GF-D8 (cell line): Measurements from ENCODE around the gene FKBP8.
A peak's percentile ranks its signal among the peaks of the same experiment; 100 is the strongest.
"Not testable (repeated sequence)": the region's sequence is repeated elsewhere in the genome, so short reads cannot be mapped to it uniquely, and the experiment has no call there.

ENCODE experiments used
- DNase-seq: peaks from one replicate; lab custom pipeline; 2025; lab: John Stamatoyannopoulos, UW

The FKBP8 gene

DNA sequence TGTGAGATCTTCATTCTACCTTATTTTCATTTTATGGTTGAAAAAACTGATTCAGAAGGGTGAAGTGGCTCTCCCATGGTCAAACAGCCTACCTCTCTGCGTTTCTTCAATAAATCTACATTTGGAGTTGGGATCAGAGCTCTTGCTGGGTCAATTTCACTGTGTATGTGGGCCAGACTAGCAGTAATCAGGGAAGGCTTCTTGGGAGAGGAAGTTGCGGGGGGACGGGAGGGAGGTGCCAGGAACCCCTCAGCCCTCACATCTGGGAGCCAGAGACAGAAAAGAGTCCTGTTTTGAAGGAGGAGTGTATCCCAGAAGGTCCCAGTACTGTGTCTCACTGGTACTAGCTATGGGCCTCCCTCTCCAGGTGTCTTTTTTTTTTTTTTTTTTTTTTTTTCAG is 15.2 kb upstream of the FKBP8 start:
- DNase-seq = no peak

DNA sequence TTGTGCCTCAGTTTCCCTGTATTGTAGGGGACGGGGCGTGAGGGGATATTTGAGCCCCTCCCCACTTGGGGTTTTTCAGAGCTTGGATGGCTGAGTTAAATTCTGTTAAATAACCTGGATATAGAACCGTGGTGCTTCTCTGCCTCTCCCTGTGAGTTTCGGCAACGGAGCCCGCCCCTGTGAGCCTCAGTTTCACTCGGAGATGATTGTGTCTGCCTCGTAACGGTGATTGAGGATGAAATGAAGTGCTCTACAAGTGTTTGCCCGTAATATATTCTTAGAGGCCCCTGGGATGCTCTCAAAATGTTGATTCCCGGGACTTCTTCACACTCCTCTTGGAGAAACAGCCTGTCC is 14.8 kb upstream of the FKBP8 start:
- DNase-seq = no peak

DNA sequence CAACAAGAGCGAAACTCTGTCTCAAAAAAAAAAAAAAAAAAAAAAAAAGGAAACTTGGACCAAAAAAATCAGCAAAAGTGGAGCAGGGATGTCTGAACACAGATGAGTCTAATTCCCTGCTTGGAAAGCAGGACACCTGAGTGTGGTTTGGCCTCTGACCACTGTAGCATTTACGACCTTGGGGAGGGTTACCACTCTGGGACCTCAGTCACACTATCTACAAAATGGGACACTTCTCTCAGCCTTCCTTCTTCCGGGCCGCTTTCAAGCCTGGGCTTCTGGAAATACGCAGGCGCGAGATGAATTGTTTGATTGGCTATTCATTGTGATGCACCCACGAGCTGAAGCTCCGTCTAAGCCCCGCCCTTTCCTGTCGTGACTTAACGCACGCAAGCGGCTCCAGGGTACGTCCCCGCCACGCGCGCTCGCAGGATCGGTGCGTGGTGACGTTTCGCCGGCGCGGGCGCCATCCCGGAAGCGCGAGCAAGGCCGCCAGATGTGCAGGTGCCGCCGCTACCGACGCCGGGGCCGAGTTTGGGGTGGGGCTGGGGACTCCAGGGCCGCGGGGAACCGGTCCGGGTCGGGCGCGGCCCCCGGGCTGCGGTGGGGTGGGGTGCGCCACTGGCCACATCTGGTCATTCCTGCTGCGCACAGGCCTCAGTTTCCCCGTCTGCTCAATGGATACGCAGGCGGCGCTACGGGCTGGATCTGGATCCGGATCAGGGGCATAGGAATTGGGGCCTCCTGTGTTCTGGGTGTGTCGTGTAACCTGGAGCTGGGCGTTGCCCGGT is 14.2 kb upstream of the FKBP8 start, which contains the start of gene KXD1:
Gene KXD1 (plus strand): TSS at position 460 of the 791 bp plus-strand sequence. CDS start 4,187 bp downstream, outside the sequence.
- peak; percentile 95 for DNase-seq

DNA sequence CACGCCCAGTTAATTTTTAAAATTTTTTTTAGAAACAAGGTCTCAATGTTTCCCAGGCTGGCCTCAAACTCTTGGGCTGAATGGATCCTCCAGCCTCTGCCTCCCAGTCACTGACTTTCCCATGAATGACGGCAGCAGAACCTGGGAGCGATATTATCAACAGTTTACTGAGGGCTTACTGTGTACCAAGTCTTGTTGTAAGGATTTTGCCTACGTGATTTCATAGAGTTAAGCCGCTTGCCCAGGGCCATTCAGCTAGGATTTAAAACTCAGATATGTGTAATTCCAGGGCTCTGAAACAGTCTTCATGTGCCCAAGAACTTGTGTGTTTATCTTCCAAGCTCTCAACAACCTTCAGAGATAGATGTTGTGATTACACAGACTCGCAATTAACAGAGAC is 8.3 kb upstream of the FKBP8 start:
- no peak for DNase-seq

DNA sequence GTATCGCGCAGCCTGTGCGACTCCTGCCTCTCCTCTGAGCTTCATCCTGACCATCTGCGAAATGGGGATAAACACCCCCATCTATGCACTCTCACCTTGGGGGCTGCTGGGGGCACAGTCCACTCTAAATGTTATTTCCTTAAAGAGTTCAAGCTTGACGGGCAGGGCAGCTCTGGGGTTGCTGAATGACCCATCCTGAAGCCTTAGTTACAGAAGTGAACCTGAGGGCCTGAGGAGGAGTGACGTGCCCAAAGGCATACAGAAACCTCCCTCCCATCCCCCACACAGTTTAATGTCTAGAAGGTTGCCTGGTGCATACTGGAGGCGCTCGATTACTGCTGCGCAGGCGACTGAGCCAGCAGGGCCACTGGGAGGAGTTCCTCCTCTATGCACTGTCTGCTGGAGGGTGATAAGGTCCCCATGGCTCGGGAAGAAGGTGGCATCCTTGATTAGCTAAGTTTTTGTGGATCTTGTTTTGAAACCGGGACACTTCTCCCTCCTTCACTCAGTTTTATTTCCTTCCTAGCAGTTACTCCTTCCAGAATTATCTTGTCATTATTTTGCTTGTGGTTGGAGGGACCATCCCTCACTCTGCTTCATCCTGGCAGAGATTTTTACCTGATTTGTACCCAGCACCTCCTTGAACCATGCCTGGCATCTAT is 572 bp upstream of the FKBP8 start:
- peak; percentile 52 for DNase-seq

DNA sequence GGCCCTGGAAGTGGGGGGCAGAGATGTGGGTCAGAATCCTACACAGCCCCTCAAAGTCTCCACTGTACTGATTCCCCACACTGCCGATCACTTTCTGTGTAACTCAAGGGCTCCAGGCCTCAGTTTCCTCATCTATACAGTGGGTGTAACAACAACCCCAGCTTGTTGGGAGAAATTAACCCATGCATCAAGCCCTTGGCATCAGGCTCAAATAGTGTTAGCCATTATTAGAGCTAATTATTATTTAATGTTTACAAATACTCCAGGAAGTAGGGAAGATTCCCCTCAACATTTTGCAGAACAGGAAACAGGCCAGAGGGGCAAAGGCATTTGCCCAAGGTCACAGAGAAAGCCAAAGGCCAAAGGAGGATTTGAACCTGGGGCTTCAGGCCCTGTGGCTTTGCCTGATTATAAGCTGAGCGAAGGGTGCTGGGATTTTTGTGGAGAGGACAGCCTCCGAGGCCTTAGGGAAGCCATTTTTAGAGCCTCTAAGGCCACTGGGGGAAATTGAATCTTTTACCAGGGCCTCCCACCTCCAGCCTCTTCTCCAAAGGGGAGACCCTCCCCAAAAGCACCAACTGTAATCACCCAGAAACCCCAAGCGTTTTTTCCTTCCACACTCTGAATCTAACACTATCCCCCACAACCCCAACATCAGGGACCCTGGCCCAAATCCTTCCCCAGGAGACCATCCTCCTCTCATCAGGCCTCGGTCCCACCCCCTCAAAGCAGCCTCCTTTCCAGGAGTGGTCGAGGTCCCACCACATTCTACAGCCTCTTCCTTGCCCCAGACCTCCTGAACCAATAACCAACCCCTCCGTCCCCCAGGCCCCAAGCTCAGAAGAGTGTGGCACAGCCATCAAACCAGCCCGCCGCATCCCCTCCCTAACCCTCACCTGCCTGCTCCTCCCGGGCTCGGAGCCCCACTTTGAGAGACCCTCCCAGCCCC is 1.1 kb downstream of the FKBP8 start:
- no peak for DNase-seq

DNA sequence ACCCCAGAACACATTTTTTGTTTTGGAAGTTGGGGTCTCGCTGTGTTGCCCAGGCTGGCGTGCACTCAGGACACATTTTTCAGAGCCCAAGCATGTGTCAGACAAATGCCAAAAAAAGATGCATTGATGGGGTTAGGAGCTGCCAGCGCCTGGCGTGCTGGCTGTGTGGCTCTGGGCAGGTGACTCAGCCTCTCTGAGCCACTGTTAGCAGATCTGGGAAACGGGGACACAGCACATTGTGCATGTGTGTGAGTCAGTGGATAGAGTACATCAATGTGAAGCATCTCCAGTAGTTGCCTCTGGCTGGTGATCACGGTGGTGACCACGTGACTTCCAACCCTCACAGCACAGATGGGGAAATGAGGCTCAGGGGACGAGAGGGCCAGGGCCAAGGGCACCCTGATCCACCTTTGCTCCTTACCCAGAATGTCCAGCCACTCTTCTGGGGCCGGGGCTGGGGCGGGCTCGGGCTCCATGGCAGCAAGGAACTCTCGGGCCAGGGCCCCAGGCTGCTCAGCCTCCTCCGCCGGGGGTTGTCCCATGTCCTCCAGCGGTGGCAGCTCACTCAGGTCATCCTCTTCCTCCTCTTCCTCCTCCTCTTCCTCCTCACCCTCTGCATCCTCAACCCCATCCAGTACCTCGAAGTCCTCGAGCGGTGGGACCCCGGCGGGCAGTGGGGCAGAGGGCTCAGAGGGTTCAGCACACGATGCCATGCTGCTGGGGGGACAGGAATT is 1.9 kb downstream of the FKBP8 start:
- no peak for DNase-seq

DNA sequence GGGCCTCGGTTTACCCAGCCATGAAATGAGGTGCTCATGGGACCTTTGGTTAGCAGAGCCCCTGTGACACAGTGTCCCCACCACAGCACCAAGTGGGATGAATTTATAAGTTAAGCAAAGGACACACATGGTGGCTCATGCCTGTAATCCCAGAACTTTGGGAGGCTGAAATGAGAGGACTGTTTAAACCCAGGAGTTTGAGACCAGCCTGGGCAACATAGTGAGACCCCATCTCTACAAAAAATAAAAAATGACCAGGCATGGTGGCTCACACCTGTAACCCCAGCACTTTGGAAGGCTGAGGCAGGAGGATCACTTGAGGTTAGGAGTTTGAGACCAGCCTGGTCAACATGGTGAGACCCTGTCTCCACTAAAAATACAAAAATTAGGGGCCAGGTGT is 3.2 kb downstream of the FKBP8 start:
- not testable (repeated sequence) for DNase-seq

DNA sequence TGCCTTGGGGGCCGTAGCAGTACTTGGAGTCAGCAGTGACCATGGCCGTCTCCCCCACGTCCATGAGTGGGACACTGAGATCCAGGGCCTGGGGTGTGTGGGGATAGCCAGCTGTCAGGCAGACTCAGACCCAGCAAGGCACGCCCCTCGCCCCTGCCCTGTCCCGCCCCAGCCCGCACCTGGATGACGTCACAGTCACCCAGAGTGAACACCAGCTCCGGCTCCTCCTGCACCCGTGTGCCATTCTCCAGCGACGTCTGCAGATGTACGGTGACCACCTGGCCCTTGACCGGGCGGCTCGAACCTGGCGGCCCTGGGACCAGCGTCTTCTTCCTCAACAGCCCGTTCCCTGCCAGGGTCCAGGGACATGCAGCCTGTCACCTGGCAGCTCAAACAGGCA is 4.0 kb downstream of the FKBP8 start:
- DNase-seq = no peak

DNA sequence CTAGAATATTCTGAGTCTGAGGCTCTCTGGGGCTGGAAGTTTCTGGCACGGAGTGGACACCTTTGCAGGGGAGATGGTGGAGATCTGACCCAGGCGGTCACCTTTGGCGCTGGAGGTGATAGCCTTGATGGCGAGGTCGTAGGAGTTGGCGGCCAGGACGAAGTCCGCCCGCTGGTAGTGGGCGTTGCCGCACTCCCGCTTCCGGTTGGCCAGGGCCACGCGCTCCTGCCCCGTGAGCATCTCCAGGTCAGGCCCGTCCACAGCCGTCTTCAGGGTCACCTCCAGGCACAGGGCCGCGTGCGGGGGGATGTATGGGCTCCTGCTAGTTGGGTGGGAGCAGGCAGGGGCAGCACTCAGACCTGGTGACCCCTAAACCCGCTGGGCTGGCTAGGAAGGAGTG is 5.3 kb downstream of the FKBP8 start:
- DNase-seq = no peak

DNA sequence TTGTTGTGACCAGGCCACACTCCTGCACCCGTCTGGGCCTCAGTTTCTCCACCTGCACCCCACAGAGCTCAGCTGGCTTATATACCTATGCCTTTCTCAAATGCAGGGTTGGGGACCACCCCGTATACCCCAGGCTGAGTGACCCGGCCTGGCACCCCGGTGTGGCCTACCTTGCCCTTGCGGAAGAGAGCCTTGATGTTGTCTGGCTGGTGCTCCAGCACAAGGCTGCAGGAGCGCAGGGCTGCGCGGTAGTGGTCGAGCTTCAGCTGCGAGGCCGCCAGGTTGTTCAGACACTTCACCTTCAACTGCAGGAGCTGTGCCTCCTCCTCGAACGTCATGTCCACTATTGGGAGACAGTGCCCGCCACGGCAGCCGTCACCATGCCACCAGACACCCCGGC is 5.9 kb downstream of the FKBP8 start:
- no peak for DNase-seq

DNA sequence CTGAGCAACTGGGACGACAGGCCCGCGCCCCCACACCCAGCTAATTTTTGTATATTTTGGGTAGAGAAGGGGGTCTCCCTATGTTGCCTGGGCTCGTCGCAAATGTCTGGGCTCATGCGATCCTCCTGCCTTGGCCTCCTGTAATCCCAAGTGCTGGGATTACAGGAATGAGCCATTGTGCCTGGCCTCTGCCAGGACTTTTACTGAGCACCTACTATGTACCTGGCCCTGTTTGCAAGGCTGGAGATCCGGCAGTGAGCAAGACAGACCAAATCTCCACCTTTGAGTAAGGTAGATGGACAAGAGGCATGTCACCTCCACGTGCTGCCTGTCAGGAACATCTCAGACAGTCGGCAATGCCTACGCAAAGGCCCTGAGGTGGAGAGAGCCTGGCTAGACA is 6.9 kb downstream of the FKBP8 start:
- no peak for DNase-seq

DNA sequence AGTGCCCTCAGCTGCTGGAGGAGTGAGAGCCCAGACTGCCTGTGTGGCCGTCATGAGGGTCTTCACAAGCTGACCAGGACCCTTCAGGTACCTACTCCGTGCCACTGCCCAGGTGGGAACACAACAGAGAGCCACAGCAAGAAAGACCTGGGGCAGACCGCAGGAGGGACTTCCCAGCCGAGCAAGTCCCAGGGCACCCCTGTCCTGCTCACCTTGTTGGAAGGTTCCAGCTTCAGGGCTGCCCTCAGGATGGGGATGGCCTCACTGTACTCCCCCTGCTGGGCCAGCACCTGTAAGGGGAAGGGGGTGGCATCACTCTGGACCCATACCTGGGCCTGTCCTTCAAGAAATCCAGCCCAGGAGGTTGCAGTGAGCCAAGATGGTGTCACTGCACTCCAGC is 10.3 kb downstream of the FKBP8 start:
- DNase-seq = no peak

DNA sequence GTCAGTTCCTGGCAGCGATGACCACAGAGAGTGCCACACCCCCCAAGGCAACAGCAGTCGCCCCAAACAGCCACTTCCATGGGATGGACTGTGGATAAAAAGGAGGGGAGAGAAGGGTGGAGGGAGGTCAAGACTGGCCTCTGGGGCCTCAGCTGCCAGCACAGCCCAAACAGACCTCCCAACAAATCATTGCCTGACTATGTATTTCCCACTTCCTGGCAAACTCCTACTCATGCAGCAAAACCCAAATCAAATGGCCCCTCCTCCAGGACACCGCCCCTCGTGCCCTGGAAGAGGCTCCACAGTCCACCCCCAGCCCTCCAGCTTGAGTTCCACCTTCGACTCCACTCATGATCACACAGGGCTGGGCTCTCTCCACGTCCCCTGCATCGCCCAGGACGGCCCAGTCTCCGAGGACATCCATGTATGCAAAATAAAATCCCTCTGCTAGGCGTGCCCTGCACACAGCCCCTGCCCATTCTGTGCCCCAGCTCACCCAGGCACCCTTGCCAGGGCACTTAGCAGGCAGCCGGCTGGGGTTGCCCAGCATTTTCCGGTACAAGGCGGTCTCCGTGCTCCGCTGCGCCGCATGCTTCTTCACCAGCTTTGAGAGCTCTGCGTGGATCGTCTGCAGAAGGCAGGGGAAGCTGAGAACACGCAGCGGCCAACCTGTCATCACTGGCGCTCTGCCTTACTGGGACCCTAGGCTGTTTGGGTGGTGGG is 11.0 kb downstream of the FKBP8 start:
- DNase-seq = no peak

DNA sequence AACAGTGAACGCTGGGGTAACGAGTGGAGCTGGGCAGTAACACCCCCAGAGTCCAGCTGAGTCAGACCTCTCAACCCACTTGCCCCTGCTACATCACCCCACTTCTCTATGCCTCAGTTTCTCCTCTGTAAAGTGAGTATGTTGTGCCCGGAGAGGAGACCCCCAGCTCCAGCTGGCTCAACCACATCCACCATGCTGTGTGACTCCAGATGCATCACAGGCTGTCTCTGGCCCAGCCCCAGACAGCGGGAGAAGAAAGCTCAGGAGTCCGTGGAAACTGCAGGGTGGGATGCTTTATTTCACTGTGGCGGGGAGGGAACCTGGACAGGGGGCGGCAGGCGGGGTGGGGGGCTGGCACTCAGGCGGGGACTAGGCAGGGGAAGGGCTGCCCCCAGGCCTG is 11.9 kb downstream of the FKBP8 start:
- no peak for DNase-seq

DNA sequence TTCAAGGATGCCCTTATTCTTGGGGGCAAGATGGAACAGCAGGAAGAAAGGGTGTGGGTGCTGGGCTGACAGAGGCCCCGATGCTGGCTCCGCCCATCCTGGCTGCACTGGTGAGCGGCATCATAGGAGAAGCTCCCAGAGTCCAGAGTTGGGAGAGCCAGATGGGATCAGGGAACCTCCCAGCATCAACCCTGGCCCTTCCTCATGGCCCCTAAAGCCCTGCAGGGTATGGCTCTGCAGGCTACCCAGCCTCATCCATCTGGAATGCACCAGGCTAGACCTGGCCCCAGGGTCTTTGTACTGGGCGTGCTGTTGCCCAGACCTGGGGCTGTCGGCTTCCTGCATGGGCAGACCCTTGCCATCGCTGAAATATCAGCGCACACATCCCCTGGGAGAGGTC is 13.6 kb downstream of the FKBP8 start:
- DNase-seq = no peak

DNA sequence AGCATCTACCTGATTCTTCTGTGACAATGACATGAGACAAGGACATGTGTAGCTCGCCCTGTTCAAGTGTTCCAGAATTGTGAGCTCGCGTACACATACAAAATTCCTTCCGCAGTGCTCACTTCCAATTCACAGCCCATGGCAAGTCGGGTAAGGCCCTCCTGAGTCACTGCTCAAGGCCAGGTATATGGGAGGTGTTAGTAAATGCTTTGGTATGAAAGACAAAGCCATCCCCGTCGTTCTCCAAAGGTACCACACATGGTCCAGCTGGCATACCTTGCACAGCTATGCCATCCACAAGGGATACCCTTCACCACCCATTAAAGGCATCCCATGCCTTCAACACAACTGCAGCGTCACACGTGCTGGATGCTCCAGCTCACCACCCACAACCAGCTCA is 17.1 kb downstream of the FKBP8 start:
- DNase-seq = no peak

DNA sequence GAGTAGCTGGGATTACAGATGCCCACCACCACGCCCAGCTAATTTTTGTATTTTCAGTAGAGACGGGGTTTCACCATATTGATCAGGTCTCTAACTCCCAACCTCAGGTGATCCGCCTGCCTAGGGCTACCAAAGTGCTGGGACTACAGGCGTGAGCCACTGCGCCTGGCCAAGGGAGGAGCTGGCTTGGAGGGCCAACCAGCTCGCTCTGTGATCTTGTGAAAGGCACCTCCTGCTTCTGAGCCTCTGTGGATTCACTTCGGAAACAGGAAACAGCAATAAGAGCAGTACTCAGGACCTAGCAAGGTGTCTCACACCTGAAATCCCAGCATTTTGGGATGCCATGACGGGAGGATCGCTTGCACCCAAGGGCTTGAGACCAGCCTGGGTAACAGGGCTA is 19.5 kb downstream of the FKBP8 start:
- no peak for DNase-seq

DNA sequence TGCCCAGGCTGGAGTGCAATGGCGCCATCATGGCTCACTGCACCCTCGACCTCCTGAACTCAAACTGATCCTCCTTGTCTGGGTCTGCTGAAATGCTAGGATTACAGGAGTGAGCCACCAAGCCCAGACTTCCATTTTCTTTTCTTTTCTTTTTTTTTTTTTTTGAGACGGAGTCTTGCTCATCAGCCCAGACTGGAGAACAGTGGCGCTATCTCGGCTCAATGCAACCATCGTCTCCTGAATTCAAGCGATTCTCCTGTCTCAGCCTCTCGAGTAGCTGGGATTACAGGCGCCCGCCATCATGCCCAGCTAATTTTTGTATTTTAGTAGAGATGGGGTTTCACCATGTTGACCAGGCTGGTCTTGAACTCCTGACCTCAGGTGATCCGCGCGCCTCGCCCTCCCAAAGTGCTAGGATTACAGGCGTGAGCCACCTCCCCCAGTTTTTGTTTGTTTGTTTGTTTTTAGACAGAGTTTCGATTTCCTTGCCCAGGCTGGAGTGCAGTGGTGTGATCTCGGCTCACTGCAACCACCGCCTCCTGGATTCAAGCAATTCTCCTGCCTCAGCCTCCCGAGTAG is 20.4 kb downstream of the FKBP8 start:
- not testable (repeated sequence) for DNase-seq

DNA sequence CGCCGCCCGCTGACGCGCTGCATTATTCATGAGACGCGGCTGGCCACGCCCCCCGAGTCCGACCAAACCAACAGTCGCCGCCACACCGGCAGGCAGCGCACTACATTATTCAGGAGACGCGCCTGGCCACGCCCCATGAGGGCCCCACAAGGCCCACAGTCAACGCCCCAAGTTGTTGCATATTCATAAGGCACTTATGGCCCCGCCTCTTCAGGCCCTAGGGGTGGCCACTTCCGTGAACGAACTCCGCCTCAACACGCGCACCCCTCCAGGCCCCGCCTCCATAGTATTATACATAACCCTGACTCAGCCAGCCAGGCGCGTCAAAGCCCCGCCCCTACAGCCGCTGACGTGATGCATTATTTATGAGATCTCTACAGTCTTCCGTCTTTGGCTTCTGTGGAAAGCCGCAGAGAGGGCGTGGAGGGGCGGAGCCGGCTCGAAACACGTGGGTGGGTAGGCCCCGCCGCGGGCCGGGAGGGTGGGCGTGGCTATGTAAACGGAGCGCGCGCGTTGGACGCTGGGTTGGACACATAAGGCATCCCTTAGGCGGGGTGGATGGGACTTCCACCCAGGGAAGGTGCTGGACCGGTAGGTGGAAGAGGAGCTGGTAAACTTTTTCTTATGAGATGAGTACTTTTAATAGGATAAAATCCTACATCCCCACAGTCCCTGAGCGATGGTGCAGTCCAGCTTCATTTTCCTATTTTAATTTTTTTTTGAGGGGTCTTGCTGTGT is 21.1 kb downstream of the FKBP8 start:
- DNase-seq = peak; percentile 100
